H4 (cell line): Measurements from ENCODE around the gene IL6ST. TPM values are rescaled to one million over a fixed set of nuclear protein-coding genes. Genes with fewer than 3 reads are reported as not detected.
"Not testable (repeated sequence)": the region's sequence is repeated elsewhere in the genome, so short reads cannot be mapped to it uniquely, and the experiment has no call there.

Experiments
- DNase-seq: peaks from one replicate; pipeline ENCODE4 v3.0.0-alpha.2; 2015; ENCODE audit warnings: low spot score
- total RNA-seq: library from RNA; depleted of rRNA; stranded (reverse); fragments of >200 nt; shearing (Covaris generic); gene quantifications from 2 replicates; pipeline ENCODE4 v1.2.3, GENCODE V29; 2014

IL6ST gene
- total RNA-seq, 1 experiment from 2014 or later: 183 TPM

GRCh38 chr5:56004874-56005273 lies 10.1 kb upstream of the IL6ST start:
- no peak for DNase-seq

- no peak for DNase-seq
Measured at GRCh38 chr5:56003679-56004078, 8.9 kb upstream of the IL6ST start.

GRCh38 chr5:56003179-56003578 lies 8.4 kb upstream of the IL6ST start:
- peak; percentile 78 for DNase-seq

GRCh38 chr5:56002303-56002702 lies 7.5 kb upstream of the IL6ST start:
- no peak for DNase-seq

- DNase-seq: not testable (repeated sequence)
Measured at GRCh38 chr5:56000221-56000620, 5.5 kb upstream of the IL6ST start.

GRCh38 chr5:55998966-55999365 lies 4.2 kb upstream of the IL6ST start:
- DNase-seq: no peak

- DNase-seq: no peak
Measured at GRCh38 chr5:55997742-55998351, 3.1 kb upstream of the IL6ST start.

- DNase-seq: peak; percentile 97
Measured at GRCh38 chr5:55994998-55995914, 493 bp upstream of the IL6ST start.

- no peak for DNase-seq
Measured at GRCh38 chr5:55993731-55994494, 850 bp downstream of the IL6ST start.

GRCh38 chr5:55993013-55993412 lies 1.8 kb downstream of the IL6ST start:
- DNase-seq: no peak

GRCh38 chr5:55991768-55992486 lies 2.8 kb downstream of the IL6ST start:
- no peak for DNase-seq

GRCh38 chr5:55990895-55991294 lies 3.9 kb downstream of the IL6ST start:
- not testable (repeated sequence) for DNase-seq

GRCh38 chr5:55989860-55990259 lies 4.9 kb downstream of the IL6ST start:
- DNase-seq: no peak

GRCh38 chr5:55988979-55989638 lies 5.7 kb downstream of the IL6ST start:
- DNase-seq: no peak

- DNase-seq: not testable (repeated sequence)
Measured at GRCh38 chr5:55988428-55988827, 6.3 kb downstream of the IL6ST start.

GRCh38 chr5:55986931-55987330 lies 7.8 kb downstream of the IL6ST start:
- no peak for DNase-seq

GRCh38 chr5:55985181-55985580 lies 9.6 kb downstream of the IL6ST start:
- no peak for DNase-seq

- DNase-seq: no peak
Measured at GRCh38 chr5:55983986-55984385, 10.8 kb downstream of the IL6ST start.

- DNase-seq: no peak
Measured at GRCh38 chr5:55982957-55983381, 11.8 kb downstream of the IL6ST start.

- DNase-seq: no peak
Measured at GRCh38 chr5:55973296-55973695, 21.5 kb downstream of the IL6ST start.

- no peak for DNase-seq
Measured at GRCh38 chr5:55969956-55970355, 24.8 kb downstream of the IL6ST start.
